ENCODE results near the gene FAM234A.
"Not testable (repeated sequence)": the region's sequence is repeated elsewhere in the genome, so short reads cannot be mapped to it uniquely, and the experiment has no call there.

Gene FAM234A

DNA sequence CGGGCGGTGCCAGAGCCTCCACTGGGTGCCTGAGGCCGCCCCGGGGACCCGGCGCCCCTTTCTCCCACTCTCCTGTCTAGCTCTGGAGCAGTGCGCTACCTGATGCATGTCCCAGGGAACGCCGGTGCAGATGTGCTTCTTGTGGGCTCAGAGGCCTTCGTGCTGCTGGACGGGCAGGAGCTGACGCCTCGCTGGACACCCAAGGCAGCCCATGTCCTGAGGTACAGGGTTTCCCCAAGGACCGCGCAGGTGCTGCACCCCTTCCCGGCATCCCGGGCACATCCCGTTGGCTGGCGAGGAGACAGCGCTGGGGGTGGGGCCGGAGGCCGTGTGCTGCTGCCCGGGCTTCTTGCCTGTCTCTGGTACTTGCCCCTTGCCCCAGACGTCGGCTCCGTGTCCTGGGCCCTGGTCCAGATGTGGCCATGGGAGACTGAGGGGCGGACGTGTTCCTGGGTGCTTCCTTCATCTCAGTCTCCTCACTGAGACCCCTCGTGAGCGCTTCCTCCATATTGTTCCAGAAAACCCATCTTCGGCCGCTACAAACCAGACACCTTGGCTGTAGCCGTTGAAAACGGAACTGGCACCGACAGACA is 28.7 kb downstream of the FAM234A start:
- intact Hi-C loops (cut with DNase I), result no loop called here
- peak in 1 of 10 donors; percentile 75 for DNase-seq

DNA sequence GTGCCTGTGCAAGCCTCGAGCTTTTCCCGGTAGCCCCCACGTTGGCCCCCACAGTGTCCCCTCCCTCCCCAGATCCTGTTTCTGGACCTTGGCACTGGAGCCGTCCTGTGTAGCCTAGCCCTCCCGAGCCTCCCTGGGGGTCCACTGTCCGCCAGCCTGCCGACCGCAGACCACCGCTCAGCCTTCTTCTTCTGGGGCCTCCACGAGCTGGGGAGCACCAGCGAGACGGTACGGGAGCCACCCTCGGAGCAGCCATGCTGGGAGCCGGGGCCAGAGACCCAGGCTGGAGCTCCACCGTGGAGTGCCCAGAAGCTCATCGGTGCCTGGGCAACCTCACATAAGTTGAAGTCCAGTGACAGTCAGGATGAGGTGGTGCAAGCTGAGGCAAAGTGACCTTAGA is 29.3 kb downstream of the FAM234A start:
- peak in 1 of 10 donors; percentile 80 for DNase-seq
- intact Hi-C loops (cut with DNase I), result no loop called here

DNA sequence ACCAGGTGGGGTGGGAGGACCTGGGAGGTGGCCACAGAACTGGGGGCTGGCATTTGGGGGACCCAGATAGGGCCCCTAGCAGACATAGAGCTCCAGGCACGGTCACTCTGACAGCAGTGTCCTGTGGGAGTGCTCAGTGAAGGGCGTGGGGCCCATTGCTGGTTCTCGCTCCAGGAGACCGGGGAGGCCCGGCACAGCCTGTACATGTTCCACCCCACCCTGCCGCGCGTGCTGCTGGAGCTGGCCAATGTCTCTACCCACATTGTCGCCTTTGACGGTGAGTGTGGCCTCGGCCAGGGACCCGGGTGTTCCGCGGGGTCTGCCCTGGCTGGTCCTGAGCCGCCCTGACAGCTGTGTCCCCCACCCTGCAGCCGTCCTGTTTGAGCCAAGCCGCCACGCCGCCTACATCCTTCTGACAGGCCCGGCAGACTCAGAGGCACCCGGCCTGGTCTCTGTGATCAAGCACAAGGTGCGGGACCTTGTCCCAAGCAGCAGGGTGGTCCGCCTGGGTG is 29.9 kb downstream of the FAM234A start:
- intact Hi-C loops (cut with DNase I), result no loop called here
- peak in 1 of 10 donors; percentile 82 for DNase-seq

DNA sequence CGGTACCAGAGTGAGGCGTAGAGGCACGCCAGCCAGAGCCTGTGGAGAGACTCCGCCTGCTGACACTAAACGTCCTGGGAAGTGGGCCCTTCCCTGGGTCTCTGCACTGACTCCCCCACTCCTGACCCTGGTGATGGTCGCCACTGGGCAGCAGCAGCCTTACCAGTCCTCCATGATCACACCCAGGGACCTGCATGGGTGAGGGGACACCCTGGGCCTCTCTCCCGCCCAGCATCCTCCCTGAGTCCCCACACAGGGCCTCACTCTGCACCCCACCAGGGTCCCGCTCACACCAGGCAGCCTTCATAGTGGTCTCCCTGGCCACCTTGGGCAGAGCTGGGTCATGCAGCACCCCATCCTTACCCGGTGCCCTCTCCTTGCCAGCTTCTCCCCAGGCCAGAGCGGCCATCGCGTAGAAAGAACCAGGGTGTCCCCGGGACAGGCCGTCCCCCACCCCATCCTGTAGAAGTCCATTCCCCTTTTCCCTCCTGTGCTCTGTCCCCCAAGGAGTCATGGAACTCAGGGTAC is 30.4 kb downstream of the FAM234A start:
- intact Hi-C loops (cut with DNase I), result no loop called here

DNA sequence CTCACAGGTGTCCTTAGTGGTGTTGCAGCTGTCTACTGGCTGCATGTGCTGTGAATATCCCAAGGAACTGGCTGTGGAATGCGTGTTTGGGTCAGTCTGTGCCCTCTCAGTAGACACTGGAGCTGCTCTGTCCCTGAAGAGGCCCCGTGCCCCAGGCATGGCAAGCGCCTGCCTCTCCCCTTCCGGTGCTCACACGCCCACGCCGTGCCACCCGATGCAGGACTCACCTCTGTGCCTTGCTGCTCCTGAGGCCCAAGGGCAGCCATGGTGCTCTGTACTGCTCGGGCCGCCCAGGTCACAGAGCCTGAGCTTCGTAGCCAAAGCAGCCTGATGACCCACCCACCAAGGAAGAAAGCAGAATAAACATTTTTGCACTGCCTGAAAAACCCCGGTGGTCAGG is 31.1 kb downstream of the FAM234A start:
- DNase-seq, result no peak
- intact Hi-C loops (cut with DNase I), result no loop called here

More for the DNA sequence above, 30.4 kb downstream of the FAM234A start:
- DNase-seq, result peak in 1 of 10 donors; percentile 79

DNA sequence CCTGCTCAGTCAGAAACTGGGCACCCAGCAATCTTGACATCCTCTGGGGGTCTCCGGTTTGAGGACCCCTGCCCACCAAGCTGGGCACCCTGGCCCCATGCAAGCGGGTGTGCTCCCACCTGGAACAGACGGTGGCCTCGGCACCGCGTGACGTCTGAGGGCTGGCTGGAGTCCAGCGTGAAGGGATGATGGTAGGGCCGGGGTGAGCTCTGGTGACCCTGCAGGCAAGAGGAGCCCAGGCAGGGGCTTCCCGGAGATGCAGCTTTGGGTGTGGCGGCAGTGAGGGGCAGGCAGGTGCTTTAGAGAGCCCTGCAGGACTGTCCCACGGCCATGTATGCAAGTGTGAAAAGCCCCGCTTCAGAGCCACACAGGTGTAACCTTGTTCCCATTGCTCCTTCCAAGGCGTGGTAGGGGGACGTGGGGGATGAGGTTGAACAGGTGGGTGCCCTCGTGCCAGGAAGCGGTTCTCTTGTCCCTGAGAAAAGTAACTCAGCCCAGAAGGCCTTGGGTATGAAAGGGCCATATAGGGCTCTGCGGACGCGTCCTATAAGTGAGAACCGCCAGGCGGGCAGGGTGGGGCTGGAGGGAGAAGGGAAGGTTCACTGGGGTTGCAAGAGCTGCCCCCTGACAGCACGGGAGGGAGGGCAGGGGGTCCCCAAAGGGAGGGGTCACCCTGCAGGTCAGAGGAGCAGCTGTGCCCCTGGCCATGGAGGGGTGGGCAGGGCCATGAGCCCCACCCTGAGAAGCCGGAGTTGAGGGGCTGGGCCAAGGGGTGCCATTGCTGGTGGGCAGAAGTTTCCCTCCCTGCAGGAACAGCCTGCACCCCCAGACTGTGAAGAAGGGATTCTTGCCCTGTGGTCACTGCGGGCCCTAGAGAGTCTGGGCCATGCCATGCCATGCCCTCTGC is 31.9 kb downstream of the FAM234A start:
- intact Hi-C loops (cut with DNase I), result no loop called here
- DNase-seq, result peak in 1 of 10 donors; percentile 78

DNA sequence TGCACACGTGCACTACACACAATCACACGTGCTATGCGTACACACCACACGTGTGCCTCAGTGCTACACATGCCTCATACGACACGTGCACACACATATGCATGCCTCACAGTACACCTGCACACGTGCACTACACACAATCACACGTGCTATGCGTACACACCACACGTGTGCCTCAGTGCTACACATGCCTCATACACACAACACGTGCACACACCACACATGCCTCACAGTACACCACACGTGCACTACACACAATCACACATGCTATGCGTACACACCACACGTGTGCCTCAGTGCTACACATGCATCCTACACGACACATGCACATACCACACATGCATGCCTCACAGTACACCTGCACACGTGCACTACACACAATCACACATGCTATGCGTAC is 32.9 kb downstream of the FAM234A start:
- intact Hi-C loops (cut with DNase I); DNase-seq: not testable (repeated sequence)

DNA sequence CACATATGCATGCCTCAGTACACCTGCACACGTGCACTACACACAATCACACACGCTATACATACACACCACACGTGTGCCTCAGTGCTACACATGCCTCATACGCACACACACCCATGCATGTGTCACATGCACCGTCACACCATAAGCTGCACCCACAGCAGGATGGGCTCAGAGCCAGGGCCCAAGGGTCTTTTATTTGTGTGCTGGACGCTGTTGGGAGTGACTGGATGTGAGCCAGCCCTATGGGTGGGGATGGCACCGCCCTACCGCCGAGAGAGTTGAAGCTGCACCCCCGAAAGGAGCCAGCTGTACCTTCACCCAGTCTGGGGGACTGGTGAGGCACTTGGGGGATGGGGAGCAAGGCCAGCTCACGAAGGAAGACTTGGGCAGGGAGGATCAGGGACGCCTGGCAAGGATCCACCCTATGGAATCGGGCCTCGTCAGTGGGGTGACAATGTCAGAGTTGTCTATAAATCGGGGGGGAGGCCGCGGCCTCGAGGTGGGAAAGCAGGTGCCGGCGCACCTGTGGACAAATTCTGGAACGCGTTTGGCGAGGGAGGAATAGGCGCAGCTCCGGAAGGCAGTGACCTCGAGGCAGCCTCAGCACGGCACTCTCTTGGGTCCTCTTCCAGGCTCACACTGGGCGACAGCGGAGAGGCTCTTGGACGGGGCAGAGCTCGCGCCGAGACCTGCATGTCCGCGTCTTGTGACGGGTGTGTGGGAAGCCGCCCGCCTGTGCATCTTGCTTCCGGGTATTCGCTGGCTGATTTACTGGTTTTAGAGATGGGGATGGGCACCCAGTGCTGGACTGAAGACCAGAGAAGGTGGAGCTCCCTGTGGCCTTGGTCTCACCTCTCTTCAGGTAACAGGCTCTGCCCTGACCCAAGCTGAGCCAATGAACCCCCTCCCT is 33.8 kb downstream of the FAM234A start:
- peak in 2 of 10 donors; percentile 77 to 87 for DNase-seq
- intact Hi-C loops (cut with DNase I), result no loop called here

DNA sequence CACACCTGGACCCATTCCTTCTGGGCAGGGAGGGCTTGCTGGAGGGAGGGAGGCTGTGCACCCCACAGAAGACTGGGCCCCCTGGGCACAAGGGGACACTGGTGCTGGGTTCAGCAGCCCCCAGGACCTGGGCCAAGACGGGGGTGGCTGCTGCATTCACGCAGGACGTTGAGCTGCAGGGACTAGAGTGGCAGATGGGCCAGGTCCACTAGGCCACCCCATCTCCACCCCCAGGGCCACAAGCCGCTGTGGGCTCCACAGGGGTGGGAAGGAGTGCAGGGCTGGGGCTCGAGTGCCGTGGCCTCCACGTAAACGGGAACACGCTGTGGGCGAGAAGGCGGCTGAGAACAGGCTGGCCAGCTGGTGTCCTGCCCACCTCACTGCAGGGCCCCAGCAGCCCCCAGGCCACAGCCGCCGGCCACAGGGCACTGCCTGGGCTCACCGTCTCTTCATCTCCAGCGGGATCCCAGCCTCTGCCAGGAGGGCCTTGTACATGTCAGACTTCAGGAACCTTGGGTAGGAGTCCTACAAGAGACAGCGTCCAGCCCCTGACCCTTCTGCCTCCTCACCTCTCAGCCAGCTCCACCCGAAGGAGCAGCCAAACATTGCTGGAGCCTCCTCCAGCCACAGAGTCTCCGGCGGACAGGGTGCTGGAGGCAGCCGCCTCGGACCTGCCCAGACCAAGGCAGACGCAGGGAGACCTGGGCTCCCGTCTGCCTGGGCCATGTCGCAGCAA is 34.6 kb downstream of the FAM234A start:
- intact Hi-C loops (cut with DNase I), result no loop called here
- peak in 1 of 10 donors; percentile 75 for DNase-seq

DNA sequence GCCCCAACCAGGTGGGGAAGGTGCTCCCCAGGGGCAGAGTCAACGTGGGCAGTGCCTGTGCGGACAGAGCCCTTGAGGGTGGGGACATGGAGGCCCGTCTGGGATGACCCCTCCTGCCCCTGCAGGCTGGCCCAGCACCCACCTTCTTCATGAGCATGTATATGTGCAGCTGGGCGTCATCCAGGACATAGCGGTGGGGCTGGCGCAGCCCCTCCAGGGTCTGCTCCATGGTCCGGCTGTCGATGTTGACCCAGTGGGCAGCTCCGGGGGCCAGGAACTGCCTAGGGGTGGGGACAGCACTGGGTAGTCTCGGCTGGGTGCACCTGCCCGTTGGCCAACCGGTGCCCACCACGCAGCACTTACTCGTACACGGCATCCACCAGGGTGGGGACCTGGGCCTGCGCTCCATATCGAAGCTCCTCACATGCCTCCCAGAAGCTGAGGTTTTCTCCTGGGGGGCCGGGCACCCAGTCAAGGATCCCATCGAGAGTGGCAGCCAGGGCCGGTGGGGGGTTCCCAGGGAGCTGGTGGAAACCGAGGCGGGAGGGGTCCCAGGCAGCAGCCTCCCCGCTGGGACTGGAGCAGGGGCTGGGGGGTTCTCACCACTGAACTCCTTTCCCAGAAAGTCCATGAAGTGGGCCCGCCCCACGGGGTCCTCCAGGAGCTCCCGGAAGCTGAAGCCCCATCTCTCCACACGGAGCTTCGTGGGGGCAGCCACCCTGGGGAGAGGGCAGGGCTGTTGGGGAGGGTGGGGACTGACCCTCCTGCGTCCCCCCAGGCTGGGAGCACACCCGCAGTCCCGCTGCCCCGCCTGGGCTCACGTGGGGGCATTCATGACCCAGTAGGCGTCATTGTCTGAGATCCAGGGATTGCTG is 36.0 kb downstream of the FAM234A start:
- intact Hi-C loops (cut with DNase I), result no loop called here
- peak in 1 of 10 donors; percentile 71 for DNase-seq

DNA sequence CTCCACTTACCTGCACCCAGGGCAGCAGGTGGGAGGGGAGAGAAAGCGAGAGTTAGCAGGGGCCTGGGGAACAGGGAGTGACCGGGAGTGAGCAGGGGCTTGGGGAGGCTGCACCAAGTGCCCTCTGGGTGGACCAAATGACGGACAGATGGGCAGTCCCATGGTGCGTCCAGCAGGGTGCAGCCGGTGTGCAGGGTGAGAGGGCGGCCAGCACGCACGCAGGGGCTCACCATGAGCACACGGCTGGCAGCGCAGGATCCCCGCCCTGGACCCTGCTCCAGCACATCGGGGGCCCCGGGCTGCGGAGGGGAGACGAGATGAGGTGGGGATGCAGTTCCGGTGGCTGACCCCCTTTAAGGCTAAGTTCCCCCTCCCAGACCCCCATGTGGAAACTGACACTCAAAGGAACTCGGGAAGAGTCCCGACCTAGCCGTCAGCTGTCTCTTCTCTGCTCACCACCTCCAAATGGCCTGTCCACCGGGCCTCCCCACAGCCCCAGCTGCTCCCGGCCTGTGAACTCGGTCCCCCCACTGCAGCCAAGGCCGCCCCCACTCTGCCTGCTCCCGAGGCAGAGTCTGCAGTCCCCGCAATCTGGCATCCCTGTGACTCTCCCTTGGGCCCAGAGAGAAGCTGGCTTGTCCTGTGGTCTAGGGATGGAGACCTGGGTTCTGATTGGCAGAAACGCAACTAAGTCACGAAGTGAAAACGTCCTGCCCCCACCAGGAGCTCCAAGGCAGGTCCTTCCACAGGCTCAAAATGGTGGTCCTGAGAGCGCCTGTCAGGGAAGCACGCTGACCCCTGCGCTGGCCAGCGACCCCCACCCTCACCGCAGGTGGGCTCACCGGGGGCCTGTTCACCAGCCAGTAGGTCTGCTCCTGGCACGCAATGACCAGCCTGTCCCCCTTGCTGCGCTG is 38.3 kb downstream of the FAM234A start:
- no peak for DNase-seq
- intact Hi-C loops (cut with DNase I), result no loop called here

DNA sequence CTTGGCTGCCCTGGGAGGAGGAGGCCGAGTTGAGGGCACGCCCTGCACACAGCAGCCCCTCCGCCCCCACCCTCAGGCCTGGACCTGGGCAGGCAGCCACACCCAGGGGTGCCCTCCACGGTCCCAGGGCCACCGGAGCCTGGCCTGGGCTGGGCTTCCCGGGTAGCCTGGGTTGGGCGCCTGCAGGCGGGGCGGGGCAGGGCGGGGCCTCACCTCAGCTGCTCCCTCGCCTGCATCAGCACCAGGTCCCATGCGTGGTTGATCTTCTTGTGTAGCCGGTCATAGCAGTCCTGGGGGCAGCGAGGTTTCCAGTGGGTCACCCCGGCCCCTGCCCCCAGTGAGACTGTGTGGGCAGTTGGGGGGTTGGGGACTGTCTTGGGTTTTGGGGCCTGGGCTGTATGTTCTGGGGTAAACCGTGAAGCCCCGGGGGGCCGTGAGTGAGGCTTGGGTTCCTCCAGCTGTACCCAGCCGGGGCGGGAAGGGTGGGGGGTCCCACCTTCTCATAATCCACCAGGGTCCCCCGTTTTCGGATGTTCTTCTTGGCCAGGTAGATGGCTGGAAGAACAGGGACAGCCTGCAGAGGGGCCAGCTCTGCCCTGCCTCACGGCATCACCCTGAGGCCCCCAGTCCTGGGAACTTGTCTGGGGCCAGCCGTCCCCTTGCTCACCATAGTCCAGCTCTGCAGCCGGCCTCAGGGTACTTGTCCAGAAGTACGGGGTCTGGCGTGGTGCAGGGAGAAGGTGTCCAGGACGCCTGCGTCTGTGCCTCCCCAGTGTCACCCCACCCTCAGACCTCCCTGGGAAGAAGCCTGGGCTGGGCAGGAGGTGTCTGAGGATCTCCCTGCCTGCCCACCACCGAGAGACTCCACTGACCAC is 39.2 kb downstream of the FAM234A start:
- no peak for DNase-seq
- intact Hi-C loops (cut with DNase I), result no loop called here

DNA sequence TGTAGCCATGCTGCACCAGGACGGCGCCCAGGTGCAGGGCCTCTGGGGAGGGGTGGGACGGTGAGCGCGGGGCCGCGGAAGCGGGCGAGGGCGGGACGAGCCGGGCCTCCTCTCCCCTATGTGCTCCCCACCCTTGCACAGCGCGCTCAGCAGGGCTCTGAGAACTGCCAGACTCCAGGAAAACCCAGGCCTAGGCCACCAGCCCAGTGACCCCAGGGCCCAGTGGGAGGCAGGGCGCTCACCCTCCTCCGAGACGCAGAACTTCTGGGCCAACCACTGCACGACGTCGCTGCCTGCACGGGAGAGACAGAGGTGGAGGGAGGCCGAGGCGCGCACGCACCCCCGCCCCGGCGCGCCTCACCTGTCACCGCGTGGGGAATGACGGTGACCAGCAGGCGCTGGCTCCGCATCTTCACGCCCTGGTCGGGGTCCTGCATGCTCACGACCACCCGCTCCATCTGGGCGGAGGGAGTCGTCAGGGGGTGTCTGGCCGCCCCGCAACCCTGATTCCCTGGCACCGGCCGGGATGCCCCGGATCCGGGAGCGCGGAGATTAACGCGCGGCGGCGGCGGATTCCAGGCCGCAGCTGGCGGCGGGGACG is 40.5 kb downstream of the FAM234A start:
- intact Hi-C loops (cut with DNase I), result no loop called here
- DNase-seq, result peak in 3 of 10 donors; percentile 81 to 88 (median 87)

DNA sequence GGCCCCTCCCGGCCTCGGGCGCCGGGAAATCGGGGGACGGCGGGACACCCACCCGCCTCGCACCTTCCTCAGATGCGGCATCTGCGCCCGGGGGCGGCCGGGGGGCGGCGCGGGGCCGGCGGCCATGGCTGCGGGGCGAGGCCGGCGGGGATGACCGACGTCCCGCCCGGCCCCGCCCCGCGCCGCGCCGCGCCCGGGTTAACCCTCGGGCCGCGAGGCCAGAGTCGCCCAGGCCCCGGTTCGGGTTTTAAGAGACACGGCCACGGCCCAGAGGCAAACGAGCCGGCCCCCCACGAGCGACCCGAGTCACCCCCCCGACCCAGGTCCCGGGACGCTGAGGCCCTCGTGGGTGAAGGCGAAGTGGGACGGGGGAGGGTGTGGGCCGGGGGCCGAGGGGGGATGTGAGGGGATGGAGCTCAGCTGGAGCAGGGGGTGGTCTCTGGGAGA is 41.2 kb downstream of the FAM234A start, which contains the start of gene RGS11:
Gene RGS11, minus strand, starts transcription at position 159 of the 447 bp plus-strand sequence. Its CDS starts 33 bp downstream, at position 126.
- intact Hi-C loops (cut with DNase I), result no loop called here
- peak in 1 of 10 donors; percentile 75 for DNase-seq

DNA sequence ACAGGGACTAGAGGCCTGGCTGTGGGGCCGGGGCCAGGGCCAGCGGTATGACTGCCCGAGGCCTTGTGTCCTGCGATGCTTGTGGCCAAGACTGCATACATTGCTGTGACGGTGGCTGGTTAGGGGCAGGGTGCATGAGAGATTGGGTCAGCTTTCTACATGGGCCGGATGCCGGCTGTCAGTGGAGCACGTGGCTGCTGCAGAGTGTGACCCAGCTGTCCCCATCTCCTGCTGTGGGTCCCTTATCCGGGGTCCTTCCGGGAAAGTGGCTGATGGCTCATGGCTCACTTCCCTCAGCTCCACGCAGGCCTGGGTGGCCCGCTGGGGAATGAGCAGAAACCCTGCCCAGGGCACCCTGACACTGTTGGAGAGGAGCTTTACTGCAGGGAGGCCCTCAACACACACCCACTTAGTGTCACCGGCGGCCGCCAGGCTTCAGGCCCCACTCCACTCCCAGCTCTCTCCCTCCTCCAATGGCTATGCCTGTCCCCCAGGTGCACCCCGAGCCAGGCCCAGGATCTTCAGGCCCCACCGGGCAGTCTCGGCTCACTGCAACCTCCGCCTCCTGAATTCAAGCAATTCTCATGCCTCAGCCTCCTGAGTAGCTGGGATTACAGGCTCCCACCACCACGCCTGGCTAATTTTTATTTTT is 41.9 kb downstream of the FAM234A start:
- intact Hi-C loops (cut with DNase I), result no loop called here

More for the DNA sequence above, 41.9 kb downstream of the FAM234A start:
- peak in 2 of 10 donors; percentile 66 to 80 for DNase-seq

All from posterior cingulate gyrus (tissue), 11 donors.